Parathyroid adenoma (tissue), 2 donors: ENCODE results near the gene SPRR4.

ENCODE experiments used
- H2AFZ ChIP-seq: fragments of 300-600 bp; sonication (generic); one replicate; pipeline ENCODE4 v1.7.0; 2017; ENCODE audit warnings: antibody characterized with exemption, mild to moderate bottlenecking
- H3K27ac ChIP-seq: fragments of 300-600 bp; sonication (generic); one replicate; pipeline ENCODE4 v1.7.0; 2017
- H3K27me3 ChIP-seq: fragments of 300-600 bp; sonication (generic); one replicate; pipeline ENCODE4 v1.7.0; 2017; ENCODE audit warnings: low read length; ENCODE audit not compliant: control insufficient read depth, insufficient read depth
- H3K36me3 ChIP-seq: fragments of 300-600 bp; sonication (generic); one replicate; pipeline ENCODE4 v1.7.0; 2017; ENCODE audit warnings: low read length; ENCODE audit not compliant: control insufficient read depth, insufficient read depth
- H3K4me1 ChIP-seq: fragments of 300-600 bp; sonication (generic); one replicate; pipeline ENCODE4 v1.7.0; 2017; ENCODE audit warnings: control low read depth
- H3K4me2 ChIP-seq: fragments of 300-600 bp; sonication (generic); one replicate; pipeline ENCODE4 v1.7.0; 2017; ENCODE audit warnings: low read length
- H3K4me3 ChIP-seq: fragments of 300-600 bp; sonication (generic); one replicate; pipeline ENCODE4 v1.7.0; 2017; ENCODE audit warnings: low read depth, low read length
- H3K79me2 ChIP-seq: fragments of 300-600 bp; sonication (generic); one replicate; pipeline ENCODE4 v1.7.0; 2017; ENCODE audit warnings: control low read depth
- H3K9ac ChIP-seq: fragments of 300-600 bp; sonication (generic); one replicate; pipeline ENCODE4 v1.7.0; 2017; ENCODE audit warnings: mild to moderate bottlenecking
- H3K9me3 ChIP-seq: fragments of 300-600 bp; sonication (generic); one replicate; pipeline ENCODE4 v1.7.0; 2017; ENCODE audit warnings: low read length; ENCODE audit not compliant: control insufficient read depth
- TF ChIP-seq, protein P1 (sequence below): fragments of 300-600 bp; sonication (generic); IDR thresholded peaks from one replicate; pipeline ENCODE4 v1.7.0; 2017; ENCODE audit warnings: antibody characterized with exemption, mild to moderate bottlenecking
- donor health status: primary hyperparathyroidism.

The SPRR4 gene

DNA sequence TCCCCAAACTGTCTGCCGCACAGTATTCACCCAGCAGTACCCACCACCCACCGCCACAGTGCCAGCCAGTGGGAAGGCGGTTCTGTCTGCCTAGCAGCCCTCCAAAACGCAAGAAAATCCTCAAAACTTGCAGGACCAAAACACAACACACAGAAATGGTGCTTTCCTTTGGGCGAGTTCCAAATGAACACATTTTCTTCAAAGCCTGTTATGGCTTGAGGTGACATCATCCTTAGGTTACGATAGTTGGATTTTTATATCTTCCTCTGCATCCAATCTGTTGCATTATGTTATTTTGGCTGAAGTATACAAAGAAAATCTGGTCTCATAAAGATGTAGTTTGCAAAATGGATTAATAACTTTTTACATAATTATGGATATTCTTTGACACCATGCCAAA, 22.7 kb downstream of the SPRR4 start:
- H3K9me3 ChIP-seq, result no peaks in the 10 kb centered on the region
- H3K4me2 ChIP-seq, result no peak overlapping the region
- H3K27ac ChIP-seq, result no peak overlapping the region
- no peaks in the 10 kb centered on the region for H3K4me1 ChIP-seq
- H3K27me3 ChIP-seq, result no peaks in the 10 kb centered on the region
- no peak overlapping the region for H3K9ac ChIP-seq
- no peaks in the 10 kb centered on the region for H3K79me2 ChIP-seq
- no peak overlapping the region for H2AFZ ChIP-seq
- TF ChIP-seq, protein P1, sequence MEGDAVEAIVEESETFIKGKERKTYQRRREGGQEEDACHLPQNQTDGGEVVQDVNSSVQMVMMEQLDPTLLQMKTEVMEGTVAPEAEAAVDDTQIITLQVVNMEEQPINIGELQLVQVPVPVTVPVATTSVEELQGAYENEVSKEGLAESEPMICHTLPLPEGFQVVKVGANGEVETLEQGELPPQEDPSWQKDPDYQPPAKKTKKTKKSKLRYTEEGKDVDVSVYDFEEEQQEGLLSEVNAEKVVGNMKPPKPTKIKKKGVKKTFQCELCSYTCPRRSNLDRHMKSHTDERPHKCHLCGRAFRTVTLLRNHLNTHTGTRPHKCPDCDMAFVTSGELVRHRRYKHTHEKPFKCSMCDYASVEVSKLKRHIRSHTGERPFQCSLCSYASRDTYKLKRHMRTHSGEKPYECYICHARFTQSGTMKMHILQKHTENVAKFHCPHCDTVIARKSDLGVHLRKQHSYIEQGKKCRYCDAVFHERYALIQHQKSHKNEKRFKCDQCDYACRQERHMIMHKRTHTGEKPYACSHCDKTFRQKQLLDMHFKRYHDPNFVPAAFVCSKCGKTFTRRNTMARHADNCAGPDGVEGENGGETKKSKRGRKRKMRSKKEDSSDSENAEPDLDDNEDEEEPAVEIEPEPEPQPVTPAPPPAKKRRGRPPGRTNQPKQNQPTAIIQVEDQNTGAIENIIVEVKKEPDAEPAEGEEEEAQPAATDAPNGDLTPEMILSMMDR, result no peak
- H3K4me3 ChIP-seq, result no peak overlapping the region
- H3K36me3 ChIP-seq, result no peaks in the 10 kb centered on the region

DNA sequence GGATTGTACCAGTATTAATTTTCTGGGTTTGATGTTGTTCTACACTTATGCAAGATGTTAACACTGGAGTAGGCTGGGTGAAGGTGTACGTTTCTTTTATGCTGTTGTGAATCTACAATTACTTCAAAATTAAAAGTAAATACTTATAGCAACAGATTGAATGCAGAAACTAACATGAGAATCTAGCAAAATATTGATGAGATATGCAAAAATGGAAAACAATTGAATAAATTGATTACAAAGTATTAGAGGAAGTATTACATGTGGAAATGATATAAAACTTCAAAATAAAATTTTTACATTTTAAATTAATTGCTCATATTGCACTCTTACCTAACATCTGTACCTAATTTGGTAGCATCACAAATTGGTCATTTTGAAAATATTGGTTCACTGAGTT, 25.4 kb downstream of the SPRR4 start:
- no peaks in the 10 kb centered on the region for H3K36me3 ChIP-seq
- no peak overlapping the region for H3K4me3 ChIP-seq
- no peak overlapping the region for H3K27ac ChIP-seq
- H3K79me2 ChIP-seq, result no peaks in the 10 kb centered on the region
- TF ChIP-seq, protein P1, result no peak
- H3K9ac ChIP-seq, result no peak overlapping the region
- H3K4me1 ChIP-seq, result no peaks in the 10 kb centered on the region
- no peaks in the 10 kb centered on the region for H3K27me3 ChIP-seq
- H2AFZ ChIP-seq, result no peak overlapping the region
- no peak overlapping the region for H3K4me2 ChIP-seq
- no peaks in the 10 kb centered on the region for H3K9me3 ChIP-seq

DNA sequence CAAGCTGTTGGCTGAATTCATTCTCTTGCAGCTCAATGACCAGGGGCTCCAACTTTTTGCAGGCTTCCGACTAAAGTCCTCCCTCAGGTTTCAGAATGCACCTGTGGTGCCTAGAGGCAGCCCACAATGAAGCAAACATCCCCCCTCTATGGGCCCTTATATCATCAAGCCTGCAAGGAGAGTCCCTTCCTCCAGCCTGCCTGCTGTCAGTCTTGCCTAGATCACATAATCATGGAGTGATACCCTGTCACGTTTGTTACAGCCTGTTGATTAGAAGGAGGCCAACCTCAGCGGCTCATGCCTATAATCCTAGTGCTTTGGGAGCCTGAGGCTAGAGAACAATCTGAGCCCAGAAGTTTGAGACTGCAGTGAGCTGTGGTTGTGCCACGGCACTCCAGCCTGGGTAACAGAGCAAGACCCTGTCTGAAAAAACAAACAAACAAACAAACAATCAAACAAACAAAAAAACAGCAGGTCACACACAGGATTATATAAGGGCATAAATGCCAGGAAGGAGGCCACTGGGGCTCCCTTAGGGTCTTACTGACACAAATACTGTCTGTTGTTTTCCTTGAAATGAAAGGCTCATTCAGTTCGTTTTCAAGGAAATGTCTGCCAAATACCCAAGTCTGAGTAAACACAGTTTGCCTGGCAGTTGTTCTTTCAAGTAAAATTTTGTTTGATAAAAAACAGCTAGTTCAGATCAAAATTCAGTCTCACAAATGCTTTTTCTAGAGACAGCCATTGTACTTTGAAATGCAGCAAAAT, 26.4 kb downstream of the SPRR4 start:
- Histone ChIP-seq H3K36me3 (no peaks in the 10 kb centered on the region), H3K79me2 (no peaks in the 10 kb centered on the region), H3K9ac (no peak overlapping the region), H3K4me2 (no peak overlapping the region), H3K4me3 (no peak overlapping the region), H2AFZ (no peak overlapping the region), H3K27ac (no peak overlapping the region), H3K27me3 (no peaks in the 10 kb centered on the region), H3K4me1 (no peaks in the 10 kb centered on the region), H3K9me3 (no peaks in the 10 kb centered on the region)
- TF ChIP-seq, protein P1, result no peak

DNA sequence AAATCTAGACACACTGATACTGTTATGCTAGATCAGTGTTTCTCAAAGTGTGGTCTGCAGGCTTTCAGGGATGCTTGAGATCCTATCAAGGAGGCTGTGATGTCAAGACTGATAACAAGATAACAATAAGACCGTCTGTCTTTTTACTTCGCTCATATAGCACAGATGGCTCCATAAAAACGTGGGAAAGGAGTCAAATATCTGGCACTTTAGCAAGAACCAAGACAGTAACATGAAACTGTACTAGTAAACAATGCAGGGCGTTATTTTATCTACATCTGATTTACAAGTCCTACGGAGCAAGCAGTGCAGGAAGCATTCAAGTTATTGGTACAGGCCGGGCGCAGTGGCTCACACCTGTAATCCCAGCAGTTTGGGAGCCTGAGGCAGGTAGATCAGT, 27.5 kb downstream of the SPRR4 start:
- H3K36me3 ChIP-seq, result no peaks in the 10 kb centered on the region
- H3K79me2 ChIP-seq, result no peaks in the 10 kb centered on the region
- H3K9me3 ChIP-seq, result no peaks in the 10 kb centered on the region
- no peaks in the 10 kb centered on the region for H3K27me3 ChIP-seq
- no peak overlapping the region for H2AFZ ChIP-seq
- no peaks in the 10 kb centered on the region for H3K4me1 ChIP-seq
- TF ChIP-seq, protein P1, result no peak
- no peak overlapping the region for H3K27ac ChIP-seq
- H3K9ac ChIP-seq, result no peak overlapping the region
- H3K4me3 ChIP-seq, result no peak overlapping the region
- H3K4me2 ChIP-seq, result no peak overlapping the region

DNA sequence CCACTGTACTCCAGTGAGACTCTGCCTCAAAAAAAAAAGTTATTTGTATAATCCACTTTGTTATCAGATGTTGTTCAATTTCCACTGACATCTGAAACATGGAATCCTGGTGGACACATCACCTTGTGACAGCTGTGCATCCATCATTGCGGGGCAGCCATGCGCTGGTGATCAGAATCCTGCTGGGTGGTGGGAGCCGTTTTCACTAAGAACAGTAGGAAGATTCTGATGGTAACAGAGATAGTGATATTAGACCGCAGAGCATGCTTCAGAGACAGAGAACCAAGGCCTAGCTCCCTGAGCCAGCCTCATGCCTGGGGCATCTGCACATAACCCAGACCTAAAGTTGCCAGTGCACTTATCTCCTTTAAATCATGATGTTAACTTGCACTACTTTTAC, 28.0 kb downstream of the SPRR4 start:
- no peaks in the 10 kb centered on the region for H3K9me3 ChIP-seq
- H3K9ac ChIP-seq, result no peak overlapping the region
- H2AFZ ChIP-seq, result no peak overlapping the region
- H3K79me2 ChIP-seq, result no peaks in the 10 kb centered on the region
- no peak overlapping the region for H3K4me2 ChIP-seq
- H3K27ac ChIP-seq, result no peak overlapping the region
- TF ChIP-seq, protein P1, result no peak
- no peaks in the 10 kb centered on the region for H3K36me3 ChIP-seq
- no peaks in the 10 kb centered on the region for H3K27me3 ChIP-seq
- H3K4me3 ChIP-seq, result no peak overlapping the region
- H3K4me1 ChIP-seq, result no peaks in the 10 kb centered on the region
